CD4-positive, alpha-beta T cell treated with Interleukin-15 for 1 hour (primary cell): ENCODE results near the gene PALM3.
"Not testable (repeated sequence)": the region's sequence is repeated elsewhere in the genome, so short reads cannot be mapped to it uniquely, and the experiment has no call there.

Experiments used
- DNase-seq: peaks from one replicate; pipeline ENCODE4 v3.0.0-alpha.2; 2020

The PALM3 gene

GRCh38 chr19:14028901-14029300 lies 33.0 kb downstream of the PALM3 start:
- DNase-seq: no peak

- DNase-seq: no peak
Observed at GRCh38 chr19:14027856-14028450, 33.9 kb downstream of the PALM3 start, which contains the start of gene RLN3. TSS of gene RLN3 (plus strand) at chr19:14028148. CDS start at chr19:14028205, 57 bp downstream.

GRCh38 chr19:14026652-14027192 lies 35.2 kb downstream of the PALM3 start:
- not testable (repeated sequence) for DNase-seq

- DNase-seq: peak; percentile 48
Observed at GRCh38 chr19:14023404-14024235, 38.3 kb downstream of the PALM3 start.

GRCh38 chr19:14022469-14022868 lies 39.4 kb downstream of the PALM3 start:
- no peak for DNase-seq

- no peak for DNase-seq
Observed at GRCh38 chr19:14021474-14021873, 40.4 kb downstream of the PALM3 start.

GRCh38 chr19:14019739-14020138 lies 42.1 kb downstream of the PALM3 start:
- not testable (repeated sequence) for DNase-seq

- no peak for DNase-seq
Observed at GRCh38 chr19:14019100-14019499, 42.8 kb downstream of the PALM3 start.

- no peak for DNase-seq
Observed at GRCh38 chr19:14015524-14016035, 46.3 kb downstream of the PALM3 start.

- no peak for DNase-seq
Observed at GRCh38 chr19:14012378-14012915, 49.4 kb downstream of the PALM3 start.

- no peak for DNase-seq
Observed at GRCh38 chr19:14006766-14007562, 54.9 kb downstream of the PALM3 start.

- peak; percentile 100 for DNase-seq
Observed at GRCh38 chr19:14006085-14006765, 55.7 kb downstream of the PALM3 start, which contains the start of gene RFX1. TSS of gene RFX1 (minus strand) at chr19:14006320. CDS start at chr19:13993843, 12,477 bp downstream.

- DNase-seq: peak; percentile 93
Observed at GRCh38 chr19:14005349-14006084, 56.4 kb downstream of the PALM3 start.

GRCh38 chr19:14004619-14005348 lies 57.1 kb downstream of the PALM3 start:
- peak; percentile 58 for DNase-seq
